CD4-positive, alpha-beta T cell treated with Interferon alpha-2 for 1 hour (primary cell): Measurements from ENCODE around the gene LRRN4.
"Not testable (repeated sequence)": the region's sequence is repeated elsewhere in the genome, so short reads cannot be mapped to it uniquely, and the experiment has no call there.

ENCODE experiments used
- DNase-seq, 2 donors: peaks; one replicate each; pipeline ENCODE4 v3.0.0-alpha.2; 2020 to 2022

Gene LRRN4

GRCh38 chr20:6058684-6059295 is 4.9 kb upstream of the LRRN4 start:
- DNase-seq, result no peak

- DNase-seq, result no peak
These were observed 3.8 kb upstream of the LRRN4 start for GRCh38 chr20:6057691-6058090.

GRCh38 chr20:6057139-6057538 is 3.3 kb upstream of the LRRN4 start:
- no peak for DNase-seq

GRCh38 chr20:6055981-6056569 is 2.2 kb upstream of the LRRN4 start:
- DNase-seq, result no peak

- DNase-seq, result no peak
These were observed 1.4 kb upstream of the LRRN4 start for GRCh38 chr20:6055161-6055783.

- not testable (repeated sequence) for DNase-seq
These were observed 810 bp upstream of the LRRN4 start for GRCh38 chr20:6054689-6055051.

GRCh38 chr20:6053064-6053775 is 640 bp downstream of the LRRN4 start:
- DNase-seq, result no peak

- DNase-seq, result no peak
These were observed 2.4 kb downstream of the LRRN4 start for GRCh38 chr20:6051505-6051904.

- DNase-seq, result no peak
These were observed 5.5 kb downstream of the LRRN4 start for GRCh38 chr20:6048391-6048790.

GRCh38 chr20:6046432-6046831 is 7.4 kb downstream of the LRRN4 start:
- DNase-seq, result no peak

- no peak for DNase-seq
These were observed 8.3 kb downstream of the LRRN4 start for GRCh38 chr20:6045566-6045965.

GRCh38 chr20:6044115-6044514 is 9.7 kb downstream of the LRRN4 start:
- DNase-seq, result no peak

GRCh38 chr20:6041808-6042265 is 12.0 kb downstream of the LRRN4 start:
- no peak for DNase-seq

- no peak for DNase-seq
These were observed 12.7 kb downstream of the LRRN4 start for GRCh38 chr20:6040958-6041807.

GRCh38 chr20:6040540-6040939 is 13.3 kb downstream of the LRRN4 start:
- DNase-seq, result no peak

- DNase-seq, result no peak
These were observed 14.1 kb downstream of the LRRN4 start for GRCh38 chr20:6039766-6040165.

- DNase-seq, result no peak
These were observed 15.6 kb downstream of the LRRN4 start for GRCh38 chr20:6038256-6038655.

- no peak for DNase-seq
These were observed 16.8 kb downstream of the LRRN4 start for GRCh38 chr20:6037082-6037481.

- no peak for DNase-seq
These were observed 17.6 kb downstream of the LRRN4 start for GRCh38 chr20:6036213-6036612.

- no peak for DNase-seq
These were observed 19.5 kb downstream of the LRRN4 start for GRCh38 chr20:6034134-6034969.

- DNase-seq, result not testable (repeated sequence)
These were observed 21.0 kb downstream of the LRRN4 start for GRCh38 chr20:6032907-6033306.
